Endothelial cell of umbilical vein (primary cell): Measurements from ENCODE around the gene EIF2S2. TPM values are rescaled to one million over a fixed set of nuclear protein-coding genes. Genes with fewer than 3 reads are reported as not detected.

Source experiments
- BruUV-seq: library from RNA; stranded (reverse); fragments of 400-500 nt; replicated peaks from 2 replicates; lab custom pipeline; 2021; lab: Mats Ljungman, UMichigan
- CTCF ChIA-PET: fragments of 300-600, 350-600 bp; sonication (Branson Sonifier 250); formaldehyde crosslinking; loops from one replicate; lab custom pipeline; 2021; ENCODE audit warnings: antibody characterized with exemption, inconsistent platforms; lab: Charles Lee
- POLR2A ChIA-PET: fragments of 300-600, 350-600 bp; sonication (Branson Sonifier 250); formaldehyde crosslinking; loops from one replicate; lab custom pipeline; 2021; ENCODE audit warnings: antibody characterized with exemption, inconsistent platforms; lab: Charles Lee
- DNase-seq: peaks from one replicate; pipeline ENCODE4 v3.0.0-alpha.2; 2011; ENCODE audit warnings: low read depth, low spot score
- FAIRE-seq: peaks from 2 replicates; lab custom pipeline; 2011; peaks lifted over from hg19 to GRCh38; lab: Jason Lieb, UNC
- H2AFZ ChIP-seq: 2 replicates; pipeline ENCODE4 v1.6.0; 2012; ENCODE audit warnings: low read depth, low read length, control low read depth, inconsistent platforms
- H3K27ac ChIP-seq: 2 replicates; pipeline ENCODE4 v1.5.1; 2011; ENCODE audit warnings: low read depth, mild to moderate bottlenecking, control low read depth, low read length, moderate library complexity; ENCODE audit not compliant: insufficient read depth
- H3K27me3 ChIP-seq, 2 experiments: 2 replicates each; pipeline versions ENCODE4 v1.6.0 to v1.6.1; 2011; ENCODE audit warnings: low read length in 2 of 2, mixed read lengths in 1 of 2; ENCODE audit not compliant: control insufficient read depth in 2 of 2, insufficient read depth in 2 of 2
- H3K36me3 ChIP-seq, 2 experiments: 2 replicates in 1 of 2; 3 replicates in 1 of 2; pipeline ENCODE4 v1.5.1; 2011; ENCODE audit warnings: low read length in 2 of 2, mild to moderate bottlenecking in 1 of 2, moderate library complexity in 1 of 2; ENCODE audit not compliant: control insufficient read depth in 2 of 2, insufficient read depth in 2 of 2; ENCODE audit errors: extremely low read depth in 1 of 2
- H3K4me1 ChIP-seq: 3 replicates; pipeline ENCODE4 v1.5.1; 2011; ENCODE audit warnings: mild to moderate bottlenecking, low read length; ENCODE audit not compliant: control insufficient read depth, insufficient read depth; ENCODE audit errors: extremely low read depth
- H3K4me2 ChIP-seq: 2 replicates; pipeline ENCODE4 v1.6.1; 2011; ENCODE audit warnings: low read length, control low read depth, mixed read lengths; ENCODE audit not compliant: insufficient read depth
- H3K4me3 ChIP-seq, 3 experiments: fragments of 200-600 bp in 1 of 3; sonication (generic), shearing (Covaris generic) in 1 of 3; replicated peaks in 1 of 3; 2 replicates each; pipeline ENCODE4 v1.5.1; 2011 to 2016; ENCODE audit warnings: control low read depth in 3 of 3, low read length in 3 of 3, mild to moderate bottlenecking in 2 of 3, inconsistent platforms in 1 of 3, low read depth in 1 of 3, moderate library complexity in 1 of 3; ENCODE audit not compliant: insufficient read depth in 1 of 3
- H3K79me2 ChIP-seq: 2 replicates; pipeline ENCODE4 v1.6.0; 2012; ENCODE audit warnings: low read length, inconsistent platforms; ENCODE audit not compliant: control insufficient read depth, insufficient read depth
- H3K9ac ChIP-seq: replicated peaks from 2 replicates; pipeline ENCODE3; 2011; ENCODE audit warnings: low read length, control low read depth; ENCODE audit not compliant: insufficient read depth; ENCODE audit errors: extremely low read depth
- H3K9me1 ChIP-seq: replicated peaks from 3 replicates; pipeline ENCODE4 v1.6.0; 2011; ENCODE audit warnings: mild to moderate bottlenecking, low read length; ENCODE audit not compliant: control insufficient read depth, insufficient read depth; ENCODE audit errors: extremely low read depth
- H3K9me3 ChIP-seq: replicated peaks from 2 replicates; pipeline ENCODE4 v1.5.1; 2012; ENCODE audit warnings: low read length, inconsistent platforms; ENCODE audit not compliant: control insufficient read depth, insufficient read depth
- H4K20me1 ChIP-seq: replicated peaks from 2 replicates; pipeline ENCODE3; 2011; ENCODE audit warnings: mild to moderate bottlenecking, low read length; ENCODE audit not compliant: control insufficient read depth, insufficient read depth; ENCODE audit errors: extremely low read depth
- EZH2 ChIP-seq: IDR thresholded peaks from 2 replicates; pipeline ENCODE4 v1.6.1; 2012; ENCODE audit warnings: borderline replicate concordance, low read depth, mild to moderate bottlenecking, moderate library complexity, low read length, inconsistent platforms; ENCODE audit not compliant: severe bottlenecking
- FOS ChIP-seq: IDR thresholded peaks from 2 replicates; pipeline ENCODE4 v1.6.1; 2011; ENCODE audit warnings: mild to moderate bottlenecking, low read length, moderate library complexity, borderline replicate concordance; ENCODE audit not compliant: insufficient read depth
- GATA2 ChIP-seq: IDR thresholded peaks from 2 replicates; pipeline ENCODE4 v1.7.0; 2011; ENCODE audit warnings: low read depth, mild to moderate bottlenecking, moderate library complexity, mixed read lengths, low read length; ENCODE audit not compliant: insufficient read length, insufficient read depth
- JUN ChIP-seq: IDR thresholded peaks from 2 replicates; pipeline ENCODE4 v1.6.1; 2011; ENCODE audit warnings: borderline replicate concordance, low read depth; ENCODE audit not compliant: insufficient read length, insufficient read depth
- MAX ChIP-seq: IDR thresholded peaks from 2 replicates; pipeline ENCODE4 v1.6.1; 2011; ENCODE audit not compliant: insufficient read depth, insufficient read length
- MYC ChIP-seq: IDR thresholded peaks from one replicate; pipeline ENCODE4 v1.6.1; 2011; ENCODE audit warnings: mild to moderate bottlenecking, low read depth, low read length
- POLR2A ChIP-seq: IDR thresholded peaks from 2 replicates; pipeline ENCODE4 v1.6.1; 2012; ENCODE audit warnings: low read depth, mild to moderate bottlenecking, control low read depth, low read length
- POLR2AphosphoS5 ChIP-seq: IDR thresholded peaks from 2 replicates; pipeline ENCODE4 v1.6.1; 2012; ENCODE audit warnings: low read depth, mild to moderate bottlenecking, control low read depth, low read length, moderate library complexity; ENCODE audit not compliant: insufficient read depth
- dilution Hi-C: fragments of 300-500 bp; cut with MboI; formaldehyde crosslinking; loops from one replicate; pipeline ENCODE4 v1.15.0; 2019; ENCODE audit warnings: low sequenced_read_pairs; ENCODE audit not compliant: extremely low pct_ligation_motif_present
- intact Hi-C: fragments of 100-400 bp; cut with micrococcal nuclease; formaldehyde crosslinking; loops from one replicate; pipeline ENCODE4 v1.10.0; 2022
- polyA plus RNA-seq, 4 experiments: library from polyadenylated mRNA; depleted of rRNA in 3 of 4; stranded (reverse) in 3 of 4; unstranded in 1 of 4; fragments of >200 nt; gene quantifications; 2 replicates each; pipeline versions ENCODE4 v1.2.1 to v1.2.3, GENCODE V29; 2011 to 2012; ENCODE audit warnings: missing spikeins in 1 of 4
- total RNA-seq: library from RNA; stranded (reverse); gene quantifications from 2 replicates; pipeline ENCODE4 v1.2.3, GENCODE V29; 2021
- TF ChIP-seq, protein P1 (sequence below), 2 donors: IDR thresholded peaks; 1 replicate in 1 of 2; 2 replicates in 1 of 2; pipeline ENCODE4 v1.5.1; 2011; ENCODE audit warnings: low read length in 2 of 2, mild to moderate bottlenecking in 2 of 2, moderate library complexity in 2 of 2, control low read depth in 1 of 2, inconsistent platforms in 1 of 2, low read depth in 1 of 2; ENCODE audit not compliant: insufficient read depth in 1 of 2; ENCODE audit errors: extremely low read depth in 1 of 2

EIF2S2 gene
- total and polyA plus RNA-seq, 2 donors (not counting 3 experiments of a cell fraction or from before 2014, with no cell fraction given) = 38.8 to 99.3 TPM

DNA sequence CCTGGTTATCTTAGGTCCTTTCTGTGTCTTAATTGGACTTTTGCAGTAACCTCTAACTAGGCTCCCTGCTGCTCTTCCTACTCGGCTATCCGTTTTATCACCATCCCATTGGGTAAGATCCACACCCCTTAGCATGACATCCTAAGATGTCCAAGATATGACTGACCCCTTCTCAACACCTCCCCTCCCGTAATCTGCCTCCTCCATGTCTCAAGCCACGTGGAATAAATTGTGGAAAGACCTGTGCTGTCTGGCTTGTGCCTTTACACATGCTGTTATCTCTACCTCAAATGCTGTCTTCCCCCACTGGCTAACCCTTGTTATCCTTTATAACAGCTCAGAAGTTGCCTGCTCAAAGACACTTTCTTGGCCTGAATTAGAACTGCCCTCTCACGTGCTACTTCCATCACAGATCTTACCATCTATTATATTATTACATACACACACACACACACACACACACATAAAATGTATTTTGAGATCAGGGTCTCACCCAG is 26.5 kb downstream of the EIF2S2 start:
- intact Hi-C loops = no loop called here
- FAIRE-seq = no peak

More for the DNA sequence above, 26.5 kb downstream of the EIF2S2 start:
- H3K9ac ChIP-seq = no peak overlapping the region
- no peaks in the 10 kb centered on the region for H3K4me1 ChIP-seq
- TF ChIP-seq POLR2A (no peak), GATA2 (no peak), MYC (no peak), MAX (no peak), JUN (no peak), POLR2AphosphoS5 (no peak), EZH2 (no peak), FOS (no peak)
- TF ChIP-seq, protein P1, sequence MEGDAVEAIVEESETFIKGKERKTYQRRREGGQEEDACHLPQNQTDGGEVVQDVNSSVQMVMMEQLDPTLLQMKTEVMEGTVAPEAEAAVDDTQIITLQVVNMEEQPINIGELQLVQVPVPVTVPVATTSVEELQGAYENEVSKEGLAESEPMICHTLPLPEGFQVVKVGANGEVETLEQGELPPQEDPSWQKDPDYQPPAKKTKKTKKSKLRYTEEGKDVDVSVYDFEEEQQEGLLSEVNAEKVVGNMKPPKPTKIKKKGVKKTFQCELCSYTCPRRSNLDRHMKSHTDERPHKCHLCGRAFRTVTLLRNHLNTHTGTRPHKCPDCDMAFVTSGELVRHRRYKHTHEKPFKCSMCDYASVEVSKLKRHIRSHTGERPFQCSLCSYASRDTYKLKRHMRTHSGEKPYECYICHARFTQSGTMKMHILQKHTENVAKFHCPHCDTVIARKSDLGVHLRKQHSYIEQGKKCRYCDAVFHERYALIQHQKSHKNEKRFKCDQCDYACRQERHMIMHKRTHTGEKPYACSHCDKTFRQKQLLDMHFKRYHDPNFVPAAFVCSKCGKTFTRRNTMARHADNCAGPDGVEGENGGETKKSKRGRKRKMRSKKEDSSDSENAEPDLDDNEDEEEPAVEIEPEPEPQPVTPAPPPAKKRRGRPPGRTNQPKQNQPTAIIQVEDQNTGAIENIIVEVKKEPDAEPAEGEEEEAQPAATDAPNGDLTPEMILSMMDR (IDR thresholded peaks at IDR 0.05; ENCODE audit: extremely low read depth in 1 of 2, insufficient read depth in 1 of 2, low read depth in 1 of 2, low read length in 2 of 2) = no peak
- CTCF ChIA-PET = no interaction called here
- no peaks in the 10 kb centered on the region for H3K9me3 ChIP-seq
- H4K20me1 ChIP-seq = no peaks in the 10 kb centered on the region
- no TSS peak for BruUV-seq
- H3K79me2 ChIP-seq = no peaks in the 10 kb centered on the region
- H3K27me3 ChIP-seq = no peaks in the 10 kb centered on the region
- no peak overlapping the region for H3K4me2 ChIP-seq
- H3K4me3 ChIP-seq = no peak overlapping the region
- H3K36me3 ChIP-seq = peaks cover 30 to 31% of the 10 kb centered on the region in 2 experiments
- dilution Hi-C loops = no loop called here
- H2AFZ ChIP-seq = no peak overlapping the region
- no peak for DNase-seq
- H3K27ac ChIP-seq = no peak overlapping the region
- no peaks in the 10 kb centered on the region for H3K9me1 ChIP-seq
- POLR2A ChIA-PET = interaction anchor here (0.6 kb wide), 1 partner anchor 9 kb away, joined by 9 read pairs; no protein-coding TSS in a partner anchor
